ENCODE results near the gene BTBD2. TPM values are rescaled to one million over a fixed set of nuclear protein-coding genes. Genes with fewer than 3 reads are reported as not detected.

Gene BTBD2
- total and polyA plus RNA-seq, 4 donors = 7.4 to 25.1 (median 20.2) TPM

GRCh38 chr19:2016041-2016807, 710 bp upstream of the BTBD2 start:
- no peaks in the 10 kb centered on the region for H3K27me3 ChIP-seq (ENCODE audit: control insufficient read depth in 4 of 4, insufficient read depth in 4 of 4, low read length in 3 of 4)
- peak overlapping the region in 1 of 3 donors; percentile 92 for H3K4me3 ChIP-seq (ENCODE audit: low read depth in 1 of 3, low read length in 3 of 3)
- no peaks in the 10 kb centered on the region for H3K9me3 ChIP-seq (ENCODE audit: control insufficient read depth in 4 of 4, low read length in 3 of 4)
- TF ChIP-seq ZBTB33 (IDR thresholded peaks at IDR 0.05) (no peak), HNF4A (conservative IDR thresholded peaks at IDR 0.05) (peak; percentile 13 to 26)
- H3K9ac ChIP-seq (ENCODE audit: low read depth in 1 of 2, low read length in 2 of 2) = no peak overlapping the region
- 80% methylated on average over 23 of the region's 23 CpGs for WGBS
- H3K27ac ChIP-seq (ENCODE audit: low read depth in 1 of 2, low read length in 2 of 2) = peak overlapping the region; percentile 35 to 46
- no peak for DNase-seq (ENCODE audit: low spot score)
- H3K36me3 ChIP-seq (ENCODE audit: control insufficient read depth in 4 of 4, insufficient read depth in 3 of 4, low read depth in 1 of 4, low read length in 3 of 4) = peaks cover 0 to 2% (median 0%) of the 10 kb centered on the region in 4 donors
- peaks cover 4 to 14% (median 5%) of the 10 kb centered on the region in 4 donors for H3K4me1 ChIP-seq (ENCODE audit: control insufficient read depth in 4 of 4, insufficient read depth in 4 of 4, low read length in 3 of 4)

- H3K9me3 ChIP-seq (ENCODE audit: control insufficient read depth in 4 of 4, low read length in 3 of 4) = no peaks in the 10 kb centered on the region
- no peaks in the 10 kb centered on the region for H3K27me3 ChIP-seq (ENCODE audit: control insufficient read depth in 4 of 4, insufficient read depth in 4 of 4, low read length in 3 of 4)
- peak overlapping the region in 2 of 3 donors; percentile 77 to 92 for H3K4me3 ChIP-seq (ENCODE audit: low read depth in 1 of 3, low read length in 3 of 3)
- no peak overlapping the region for H3K9ac ChIP-seq (ENCODE audit: low read depth in 1 of 2, low read length in 2 of 2)
- H3K27ac ChIP-seq (ENCODE audit: low read depth in 1 of 2, low read length in 2 of 2) = peak overlapping the region in 1 of 2 donors; percentile 12
- peaks cover 0 to 2% (median 0%) of the 10 kb centered on the region in 4 donors for H3K36me3 ChIP-seq (ENCODE audit: control insufficient read depth in 4 of 4, insufficient read depth in 3 of 4, low read depth in 1 of 4, low read length in 3 of 4)
- TF ChIP-seq RAD21 (IDR thresholded peaks at IDR 0.05) = no peak
- no peak for TF ChIP-seq ATF3 (IDR thresholded peaks at IDR 0.05)
- no peak for TF ChIP-seq JUND (IDR thresholded peaks at IDR 0.05)
- TF ChIP-seq ZBTB33 (IDR thresholded peaks at IDR 0.05) = no peak
- TF ChIP-seq EGR1 (IDR thresholded peaks at IDR 0.05; ENCODE audit: low read depth in 2 of 2) = no peak
- no peak for TF ChIP-seq MAX (IDR thresholded peaks at IDR 0.05)
- TF ChIP-seq NR2F2 (IDR thresholded peaks at IDR 0.05) = no peak
- TF ChIP-seq GABPA (IDR thresholded peaks at IDR 0.05 in 1 of 2, conservative IDR thresholded peaks at IDR 0.05 in 1 of 2) = no peak
- no peak for TF ChIP-seq YY1 (IDR thresholded peaks at IDR 0.05)
- TF ChIP-seq CTCF (IDR thresholded peaks at IDR 0.05; ENCODE audit: low read depth, low read length, missing input control) = no peak
- TF ChIP-seq RXRA (IDR thresholded peaks at IDR 0.05) = no peak
- no peak for TF ChIP-seq FOXA1 (IDR thresholded peaks at IDR 0.05)
- TF ChIP-seq HNF4A (conservative IDR thresholded peaks at IDR 0.05) = no peak
- no peak for TF ChIP-seq FOXA2 (IDR thresholded peaks at IDR 0.05)
- peaks cover 4 to 14% (median 5%) of the 10 kb centered on the region in 4 donors for H3K4me1 ChIP-seq (ENCODE audit: control insufficient read depth in 4 of 4, insufficient read depth in 4 of 4, low read length in 3 of 4)
- WGBS = 13% methylated on average over 74 of the region's 74 CpGs
- no peak for DNase-seq (ENCODE audit: low spot score)
Measured at GRCh38 chr19:2014731-2015607, 545 bp downstream of the BTBD2 start.

Measured in liver (tissue), 9 donors.